Erythroblast (primary cell): ENCODE results near the gene FUBP3.

Experiments
- GATA1 ChIP-seq: IDR thresholded peaks from 2 replicates; pipeline ENCODE4 v1.6.1; 2011; ENCODE audit warnings: low read depth, mild to moderate bottlenecking, control low read depth, low read length, moderate library complexity
- POLR2A ChIP-seq: IDR thresholded peaks from 2 replicates; pipeline ENCODE4 v1.6.1; 2011; ENCODE audit warnings: mild to moderate bottlenecking, low read length

DNA sequence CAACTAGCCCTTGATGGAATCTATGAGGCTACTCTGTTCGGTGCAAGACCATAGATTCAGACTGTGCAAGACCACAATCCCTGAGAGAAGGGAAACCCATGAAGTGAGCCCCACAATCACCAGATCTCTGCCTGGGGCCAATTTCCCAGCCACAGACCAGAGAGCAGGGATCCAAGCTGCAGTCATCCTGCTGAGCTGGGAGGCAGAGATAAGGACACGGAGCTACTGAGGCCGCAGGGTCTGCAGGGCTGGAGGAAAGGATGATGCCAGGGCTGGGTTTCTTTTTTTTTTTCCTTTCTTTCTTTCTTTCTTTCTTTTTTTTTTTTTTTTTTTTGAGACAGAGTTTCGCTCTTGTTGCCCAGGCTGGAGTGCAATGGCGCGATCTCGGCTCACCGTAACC lies 47.7 kb upstream of the FUBP3 start:
- TF ChIP-seq POLR2A (no peak), GATA1 (peak; percentile 68)
